H1 (cell line): ENCODE data around the gene GSTO2. TPM values are rescaled to one million over a fixed set of nuclear protein-coding genes. Genes with fewer than 3 reads are reported as not detected.

Experiments
- CHD7 ChIP-seq: fragments of 300-600 bp; sonication (generic); IDR thresholded peaks from 2 replicates; pipeline ENCODE4 v1.7.1; 2012; ENCODE audit warnings: low read length, moderate library complexity, mild to moderate bottlenecking, inconsistent platforms; ENCODE audit not compliant: insufficient replicate concordance
- HDAC2 ChIP-seq, 2 experiments: fragments of 300-600 bp in 1 of 2; sonication (generic) in 1 of 2; IDR thresholded peaks; 2 replicates each; pipeline ENCODE4 v1.6.1; 2011 to 2012; ENCODE audit warnings: low read depth in 2 of 2, low read length in 2 of 2, mild to moderate bottlenecking in 2 of 2, moderate library complexity in 2 of 2, borderline replicate concordance in 1 of 2, inconsistent platforms in 1 of 2
- JUN ChIP-seq: IDR thresholded peaks from 2 replicates; pipeline ENCODE4 v1.6.1; 2011; ENCODE audit warnings: low read depth, mild to moderate bottlenecking, improper control_type of control experiment, low read length
- KDM5A ChIP-seq: fragments of 200-600 bp; IDR thresholded peaks from 2 replicates; pipeline ENCODE4 v1.7.1; 2012; ENCODE audit warnings: mild to moderate bottlenecking, low read length, inconsistent platforms, mixed read lengths
- POLR2A ChIP-seq, 2 experiments: IDR thresholded peaks; 1 replicate in 1 of 2; 2 replicates in 1 of 2; pipeline ENCODE4 v1.6.1; 2011; ENCODE audit warnings: low read depth in 2 of 2, low read length in 2 of 2, mild to moderate bottlenecking in 2 of 2; ENCODE audit errors: control extremely low read depth in 1 of 2
- RBBP5 ChIP-seq: IDR thresholded peaks from 2 replicates; pipeline ENCODE4 v1.7.1; 2012; ENCODE audit warnings: low read depth, mild to moderate bottlenecking, inconsistent platforms, low read length, moderate library complexity, borderline replicate concordance
- RFX5 ChIP-seq: IDR thresholded peaks from 2 replicates; pipeline ENCODE4 v1.6.1; 2011; ENCODE audit warnings: low read depth, low read length, improper control_type of control experiment, borderline replicate concordance
- RXRA ChIP-seq: IDR thresholded peaks from 2 replicates; pipeline ENCODE4 v1.6.1; 2011; ENCODE audit warnings: low read depth, mild to moderate bottlenecking, low read length, moderate library complexity; ENCODE audit not compliant: insufficient read depth
- SAP30 ChIP-seq: fragments of 300-600 bp; sonication (generic); IDR thresholded peaks from 2 replicates; pipeline ENCODE4 v1.7.1; 2012; ENCODE audit warnings: low read length, moderate library complexity, mild to moderate bottlenecking, inconsistent platforms; ENCODE audit not compliant: insufficient read depth, insufficient replicate concordance
- SP2 ChIP-seq: IDR thresholded peaks from 2 replicates; pipeline ENCODE4 v1.6.1; 2012; ENCODE audit warnings: mild to moderate bottlenecking, low read length, inconsistent platforms
- TAF1 ChIP-seq: IDR thresholded peaks from 2 replicates; pipeline ENCODE4 v1.6.1; 2011; ENCODE audit warnings: mild to moderate bottlenecking, low read depth, low read length
- TCF12 ChIP-seq: IDR thresholded peaks from 2 replicates; pipeline ENCODE4 v1.6.1; 2011; ENCODE audit warnings: low read depth, mild to moderate bottlenecking, low read length
- polyA plus RNA-seq, 7 experiments: library from polyadenylated mRNA; depleted of rRNA in 3 of 7; stranded (reverse) in 5 of 7; unstranded in 2 of 7; fragments of >200 nt in 5 of 7; fragments of 200-250 nt in 2 of 7; gene quantifications; 1 replicate in 5 of 7; 2 replicates in 1 of 7; 4 replicates in 1 of 7; pipeline versions ENCODE4 v1.2.1 to v1.2.3, GENCODE V29; 2011 to 2013; ENCODE audit warnings: missing spikeins in 2 of 7, mixed read lengths in 2 of 7
- total RNA-seq: library from RNA; stranded (reverse); fragmentation: NEBNext Ultra II Directional; extraction: Animal tissue kit (Norgen Biotek cat#: 25700); gene quantifications from 2 replicates; pipeline ENCODE4 v1.2.1, GENCODE V29; 2021

Gene GSTO2
- total and polyA plus RNA-seq, 2 of the 8 experiments (the other 6 are each of a cell fraction or from before 2014, with no cell fraction given), result 13.1 to 41.7 TPM

GRCh38 chr10:104337521-104337984 is 68.6 kb downstream of the GSTO2 start (continued):
- no peak for TF ChIP-seq SAP30
- TF ChIP-seq POLR2A (IDR thresholded peaks at IDR 0.05; ENCODE audit: control extremely low read depth in 1 of 2, low read depth in 2 of 2, low read length in 2 of 2), result peak in 1 of 2 experiments; percentile 18; a peak in 1 of 3 replicates
- no peak for TF ChIP-seq JUN
- peak; percentile 9; the same call in 1 of the 2 replicates for TF ChIP-seq TAF1
- no peak for TF ChIP-seq TCF12
- TF ChIP-seq RXRA, result no peak
- no peak for TF ChIP-seq SP2
- TF ChIP-seq RBBP5, result no peak
- no peak for TF ChIP-seq RFX5
- no peak for TF ChIP-seq CHD7
- no peak for TF ChIP-seq KDM5A
- 0 out of 4 replicates have a peak, but pooled peaks of 1 of the 2 experiments have one; percentile 66 for TF ChIP-seq HDAC2 (IDR thresholded peaks at IDR 0.05; ENCODE audit: borderline replicate concordance in 1 of 2, low read depth in 2 of 2, low read length in 2 of 2)
